SKM-1 (cell line): Measurements from ENCODE around the gene ATP8B4.

Experiments
- DNase-seq: peaks from one replicate; lab custom pipeline; 2025; ENCODE audit not compliant: unreplicated experiment; lab: John Stamatoyannopoulos, UW

Gene ATP8B4

GRCh38 chr15:49868348-49868747, 250.7 kb downstream of the ATP8B4 start:
- no peak for DNase-seq

DNA sequence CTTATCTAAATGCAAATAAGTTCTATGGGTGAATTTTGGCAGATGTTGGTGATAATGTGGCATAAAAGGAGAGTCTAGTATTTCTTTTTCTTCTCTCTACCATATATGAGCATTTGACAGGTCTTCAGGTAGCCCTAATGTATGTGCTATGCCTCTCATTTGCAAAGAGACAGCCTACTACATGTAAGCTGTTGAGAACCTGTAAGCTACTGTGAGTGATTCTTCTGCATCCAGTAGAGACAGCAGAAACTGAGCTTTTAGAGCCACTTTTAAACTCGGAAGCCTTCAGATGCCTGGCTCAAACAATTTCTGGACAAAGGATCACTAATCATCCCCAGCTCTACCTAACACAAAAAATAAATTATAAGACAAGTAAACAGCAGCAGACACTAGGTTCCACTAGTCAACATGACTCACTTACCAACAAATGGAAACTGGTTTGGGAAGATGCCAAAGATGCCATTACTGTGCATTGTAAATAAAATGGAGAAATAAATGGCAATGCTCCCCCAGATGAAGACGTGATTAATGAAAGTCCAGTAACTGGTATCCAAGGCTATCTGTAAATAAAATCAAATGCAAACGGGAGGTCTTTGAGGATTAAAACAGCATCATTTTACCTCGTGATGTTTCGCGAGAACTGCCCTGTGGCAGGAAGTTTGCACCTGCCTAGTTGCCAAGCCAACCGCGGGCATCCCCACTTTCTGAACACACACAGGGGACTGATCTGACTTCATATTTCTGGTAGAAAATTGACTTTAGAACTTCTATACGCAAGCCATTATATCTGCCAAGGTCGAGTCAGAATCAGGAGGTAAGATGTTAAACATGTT, 252.9 kb downstream of the ATP8B4 start:
- DNase-seq: no peak

DNA sequence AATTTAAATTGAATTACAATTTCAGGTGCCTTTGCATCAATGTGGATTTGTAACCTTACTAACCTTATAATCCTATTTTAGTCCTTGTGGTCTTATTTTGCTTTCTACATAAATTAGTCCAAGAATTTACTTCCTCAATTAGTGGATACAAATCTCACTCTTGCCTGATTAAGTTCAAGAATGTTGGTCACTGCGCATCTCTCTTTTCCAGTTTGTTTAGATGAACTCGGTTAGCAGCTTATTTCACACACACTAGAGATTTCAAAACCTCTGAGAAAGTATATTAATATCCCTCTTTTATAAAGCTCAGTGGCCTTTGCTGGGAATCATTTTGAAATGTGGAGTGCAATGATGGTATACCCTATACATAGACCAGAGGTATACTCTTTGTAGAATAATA, 254.8 kb downstream of the ATP8B4 start:
- DNase-seq: no peak

DNA sequence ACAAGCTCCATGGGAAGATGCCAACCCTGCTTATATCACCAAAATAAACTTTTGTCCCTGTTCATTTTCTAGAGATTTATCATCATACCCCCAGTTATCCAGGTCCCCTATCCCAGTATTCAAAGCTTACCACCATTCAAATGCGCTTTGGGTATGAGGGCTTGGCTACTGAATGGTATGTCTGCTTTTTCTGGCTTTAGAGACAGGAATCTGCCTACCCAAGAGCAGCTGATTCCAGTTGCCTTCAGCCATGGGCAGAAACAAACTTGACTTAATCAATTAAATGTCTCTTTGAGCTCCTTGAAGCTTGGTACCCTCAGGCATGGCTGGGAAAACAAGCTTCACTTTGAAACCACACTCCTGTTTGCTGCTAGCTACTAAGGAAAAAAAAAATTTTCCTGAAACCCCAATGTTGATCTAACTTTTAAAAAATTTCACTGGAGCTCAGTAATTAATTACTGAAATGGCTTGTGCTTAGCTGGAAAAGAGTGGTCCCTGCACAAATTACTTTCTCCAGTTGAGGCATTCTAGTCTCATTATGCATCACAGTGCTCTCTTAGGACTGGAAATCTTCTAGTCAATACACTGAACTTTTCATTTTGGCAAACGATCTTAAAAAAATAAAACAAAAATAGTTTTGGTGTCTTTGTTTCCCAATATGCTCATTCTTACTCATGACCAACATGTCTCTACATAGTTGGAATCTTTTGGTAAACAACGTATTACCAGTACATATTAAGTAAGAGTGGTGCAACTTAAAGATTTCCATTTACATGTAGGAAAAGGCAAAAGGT, 255.4 kb downstream of the ATP8B4 start:
- no peak for DNase-seq

GRCh38 chr15:49860101-49860500, 258.9 kb downstream of the ATP8B4 start:
- DNase-seq: no peak

DNA sequence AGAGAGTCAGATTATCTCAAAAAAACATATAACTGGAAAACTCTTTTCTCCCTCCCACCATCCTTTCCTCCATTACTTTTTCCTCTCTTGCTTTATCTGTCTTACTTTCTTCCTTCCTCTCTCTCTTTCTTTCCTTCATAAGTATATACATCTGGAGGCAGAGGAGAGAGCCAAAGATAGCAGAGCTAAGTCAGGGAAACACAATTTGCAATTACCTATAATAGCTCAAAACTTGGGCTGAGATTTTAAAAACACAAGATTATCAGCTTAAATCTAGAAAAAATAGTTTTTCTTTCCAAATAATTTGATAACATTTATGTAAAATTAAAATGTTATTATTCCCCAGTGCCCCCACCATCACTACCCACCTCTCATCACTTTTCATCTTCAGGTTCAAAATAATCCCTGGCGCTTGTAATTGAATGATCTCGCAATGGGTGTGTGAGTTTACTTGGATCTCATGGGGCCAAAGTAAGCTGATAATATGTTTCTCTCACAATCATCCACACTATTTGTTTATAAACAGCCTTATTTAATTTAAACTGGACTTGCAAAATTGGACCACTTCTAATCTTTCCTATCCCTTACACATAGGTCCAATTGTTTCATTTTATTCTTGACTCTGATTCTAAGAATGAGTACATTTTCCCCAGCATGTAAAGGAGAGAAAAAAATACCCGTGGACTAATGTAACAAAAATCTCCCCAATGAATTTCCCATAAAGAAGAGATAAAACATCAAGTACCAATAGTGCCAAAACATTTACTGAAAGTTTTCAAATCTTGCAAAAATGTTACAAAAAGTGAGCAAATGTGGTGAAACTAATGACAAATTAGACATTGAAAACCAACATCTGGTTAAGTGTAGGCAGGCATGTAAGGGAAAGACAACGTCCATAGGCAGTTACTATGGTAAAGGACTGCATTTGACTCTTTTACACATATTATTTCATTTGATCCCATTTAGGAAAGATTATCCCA, 261.2 kb downstream of the ATP8B4 start:
- DNase-seq: no peak

- peak; percentile 41 for DNase-seq
Observed at GRCh38 chr15:49855917-49856637, 263.0 kb downstream of the ATP8B4 start.

DNA sequence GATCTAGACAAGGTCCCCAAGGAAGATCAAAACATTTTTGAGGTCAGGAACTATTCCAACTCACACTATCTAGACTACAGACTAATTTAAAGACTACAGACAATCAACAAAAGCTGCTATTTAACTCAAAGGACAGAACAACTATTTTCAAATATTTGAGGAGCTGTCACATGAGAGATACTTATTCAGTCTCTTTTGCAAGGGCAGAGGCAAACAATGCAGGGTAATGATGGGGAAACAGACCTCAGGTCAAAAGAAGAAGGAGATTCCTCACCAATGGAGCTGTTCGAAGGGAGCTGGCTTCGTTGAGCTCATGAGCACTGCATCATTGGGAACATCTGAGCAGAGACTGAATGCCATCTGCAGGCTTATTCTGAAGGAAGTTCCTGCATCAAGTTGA, 266.3 kb downstream of the ATP8B4 start:
- no peak for DNase-seq

GRCh38 chr15:49848807-49849206, 270.2 kb downstream of the ATP8B4 start:
- no peak for DNase-seq

DNA sequence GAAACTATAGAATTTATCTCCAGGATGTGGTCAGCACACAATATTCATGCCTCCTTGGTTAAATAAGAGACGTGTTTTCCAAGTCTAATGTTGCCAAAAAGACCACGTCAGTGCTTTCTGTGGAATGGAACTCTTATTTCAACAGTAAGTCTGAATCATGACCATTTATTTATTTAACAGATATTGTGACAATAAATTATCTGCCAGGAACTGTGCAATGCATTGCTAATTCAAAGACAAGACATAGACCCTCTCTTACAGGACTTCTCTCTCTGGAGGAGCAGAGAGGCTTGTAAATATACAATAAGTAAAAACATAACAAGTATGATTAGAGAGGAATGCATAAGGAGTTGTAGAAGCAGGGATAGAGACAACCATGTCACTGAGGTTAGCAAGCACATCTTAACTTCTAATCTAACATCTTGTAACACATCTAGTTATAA, 270.7 kb downstream of the ATP8B4 start:
- no peak for DNase-seq

GRCh38 chr15:49847423-49848281, 271.4 kb downstream of the ATP8B4 start:
- no peak for DNase-seq

GRCh38 chr15:49844390-49844789, 274.6 kb downstream of the ATP8B4 start:
- no peak for DNase-seq

- no peak for DNase-seq
Observed at GRCh38 chr15:49843725-49844124, 275.3 kb downstream of the ATP8B4 start.

DNA sequence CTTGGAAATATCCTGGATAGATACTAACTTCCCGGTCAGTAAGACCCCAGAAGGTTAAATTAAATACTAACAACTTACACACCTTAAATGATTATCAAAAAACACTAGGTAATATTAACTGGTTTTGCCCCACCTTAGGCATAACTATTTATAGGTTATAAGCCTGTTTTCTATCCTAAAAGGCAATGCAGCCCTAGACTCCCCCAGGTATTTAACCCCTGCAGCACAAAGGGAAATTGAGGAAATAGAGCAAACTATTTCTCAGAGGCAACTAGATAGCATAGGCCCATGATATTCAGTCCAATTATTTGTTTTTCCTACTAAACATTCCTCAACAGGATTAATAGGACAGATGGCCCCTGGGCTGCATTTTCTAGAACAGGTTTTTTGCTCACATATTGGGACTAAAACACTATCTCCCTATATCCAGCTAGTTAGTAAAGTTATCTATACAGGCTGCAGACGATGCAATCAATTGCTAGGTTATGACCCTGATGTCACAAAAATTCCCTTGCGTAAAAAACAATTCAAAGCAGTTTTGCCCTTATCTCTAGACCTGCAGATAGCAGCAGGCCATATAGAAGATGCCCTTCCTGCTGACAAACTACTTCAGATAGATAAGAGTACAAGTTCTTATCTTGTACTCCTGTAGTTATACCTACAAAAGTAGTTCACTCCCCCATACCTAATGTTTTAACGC, 276.9 kb downstream of the ATP8B4 start:
- DNase-seq: no peak

- DNase-seq: no peak
Observed at GRCh38 chr15:49832511-49832910, 286.5 kb downstream of the ATP8B4 start.

GRCh38 chr15:49831206-49831965, 287.6 kb downstream of the ATP8B4 start:
- no peak for DNase-seq

GRCh38 chr15:49830391-49830790, 288.6 kb downstream of the ATP8B4 start:
- no peak for DNase-seq

- DNase-seq: no peak
Observed at GRCh38 chr15:49827311-49827710, 291.7 kb downstream of the ATP8B4 start.
